ENCODE data around the gene IL10RA. TPM values are rescaled to one million over a fixed set of nuclear protein-coding genes. Genes with fewer than 3 reads are reported as not detected.
"Not testable (repeated sequence)": the region's sequence is repeated elsewhere in the genome, so short reads cannot be mapped to it uniquely, and the experiment has no call there.

Gene IL10RA
- total RNA-seq, 1 donor from 2014 or later: 0.46 TPM

DNA sequence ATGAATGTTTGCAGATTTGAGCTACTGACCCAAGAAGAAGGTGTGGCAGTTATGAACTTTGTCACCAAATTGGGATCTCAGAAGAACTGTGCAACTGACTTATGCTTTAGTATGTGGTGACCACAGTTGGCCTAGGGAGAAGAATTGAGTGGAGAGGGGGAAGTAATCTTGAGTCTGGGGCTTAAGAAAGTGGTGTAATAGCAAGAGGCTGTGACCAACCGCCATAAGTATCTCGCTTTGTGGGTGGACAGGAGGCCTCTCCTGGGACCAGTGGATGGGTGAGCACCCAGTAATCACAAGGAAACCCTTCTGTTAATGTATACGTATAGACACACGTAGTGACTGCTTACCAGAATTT, 12.7 kb upstream of the IL10RA start:
- no peak for DNase-seq (ENCODE audit: low read depth)
- TF ChIP-seq, protein P1, sequence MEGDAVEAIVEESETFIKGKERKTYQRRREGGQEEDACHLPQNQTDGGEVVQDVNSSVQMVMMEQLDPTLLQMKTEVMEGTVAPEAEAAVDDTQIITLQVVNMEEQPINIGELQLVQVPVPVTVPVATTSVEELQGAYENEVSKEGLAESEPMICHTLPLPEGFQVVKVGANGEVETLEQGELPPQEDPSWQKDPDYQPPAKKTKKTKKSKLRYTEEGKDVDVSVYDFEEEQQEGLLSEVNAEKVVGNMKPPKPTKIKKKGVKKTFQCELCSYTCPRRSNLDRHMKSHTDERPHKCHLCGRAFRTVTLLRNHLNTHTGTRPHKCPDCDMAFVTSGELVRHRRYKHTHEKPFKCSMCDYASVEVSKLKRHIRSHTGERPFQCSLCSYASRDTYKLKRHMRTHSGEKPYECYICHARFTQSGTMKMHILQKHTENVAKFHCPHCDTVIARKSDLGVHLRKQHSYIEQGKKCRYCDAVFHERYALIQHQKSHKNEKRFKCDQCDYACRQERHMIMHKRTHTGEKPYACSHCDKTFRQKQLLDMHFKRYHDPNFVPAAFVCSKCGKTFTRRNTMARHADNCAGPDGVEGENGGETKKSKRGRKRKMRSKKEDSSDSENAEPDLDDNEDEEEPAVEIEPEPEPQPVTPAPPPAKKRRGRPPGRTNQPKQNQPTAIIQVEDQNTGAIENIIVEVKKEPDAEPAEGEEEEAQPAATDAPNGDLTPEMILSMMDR (conservative IDR thresholded peaks at IDR 0.05; ENCODE audit: low read depth, low read length): no peak
- H3K4me3 ChIP-seq (ENCODE audit: low read depth, low read length): no peak overlapping the region

DNA sequence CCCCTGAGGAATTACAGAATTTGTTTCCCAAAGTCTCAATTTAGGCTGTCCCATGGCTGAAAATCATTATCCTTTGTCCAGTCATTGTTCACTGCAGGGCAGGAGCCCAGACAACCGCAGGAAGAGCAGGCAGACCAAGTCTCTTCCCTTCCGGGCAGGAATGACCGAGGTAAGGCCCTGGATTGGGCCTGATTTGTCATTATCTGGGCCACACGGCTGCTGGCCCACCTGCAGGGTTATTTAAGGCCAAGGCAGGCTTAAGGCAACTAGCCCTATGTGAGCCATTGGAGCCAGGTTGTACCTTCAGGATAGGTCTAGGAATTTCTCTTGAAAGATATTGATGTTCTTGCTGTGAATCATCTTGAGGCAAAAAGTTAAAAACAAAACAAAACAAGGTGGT, 9.7 kb upstream of the IL10RA start:
- H3K4me3 ChIP-seq (ENCODE audit: low read depth, low read length): no peak overlapping the region
- TF ChIP-seq, protein P1 (conservative IDR thresholded peaks at IDR 0.05; ENCODE audit: low read depth, low read length): no peak
- no peak for DNase-seq (ENCODE audit: low read depth)

DNA sequence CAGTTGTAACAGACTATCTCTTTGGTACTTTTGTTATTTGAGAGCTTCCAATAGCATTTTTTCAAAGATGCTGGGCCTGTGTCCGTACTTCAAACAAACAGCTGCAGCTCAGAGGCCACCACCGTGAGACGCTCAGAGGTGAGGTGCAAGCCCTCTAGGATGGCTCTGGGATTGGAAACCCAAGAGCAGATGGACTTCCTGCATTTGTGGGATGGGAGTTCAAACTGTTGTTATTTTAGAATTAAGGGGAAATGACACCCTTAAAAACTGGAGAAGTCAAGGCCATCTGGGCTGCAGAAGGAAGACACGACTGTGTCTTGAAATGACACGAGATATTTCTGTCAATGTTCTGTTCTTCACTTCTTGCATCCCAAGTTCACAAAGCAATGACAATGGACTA, 9.2 kb upstream of the IL10RA start:
- no peak for DNase-seq (ENCODE audit: low read depth)
- TF ChIP-seq, protein P1 (conservative IDR thresholded peaks at IDR 0.05; ENCODE audit: low read depth, low read length): no peak
- no peak overlapping the region for H3K4me3 ChIP-seq (ENCODE audit: low read depth, low read length)

DNA sequence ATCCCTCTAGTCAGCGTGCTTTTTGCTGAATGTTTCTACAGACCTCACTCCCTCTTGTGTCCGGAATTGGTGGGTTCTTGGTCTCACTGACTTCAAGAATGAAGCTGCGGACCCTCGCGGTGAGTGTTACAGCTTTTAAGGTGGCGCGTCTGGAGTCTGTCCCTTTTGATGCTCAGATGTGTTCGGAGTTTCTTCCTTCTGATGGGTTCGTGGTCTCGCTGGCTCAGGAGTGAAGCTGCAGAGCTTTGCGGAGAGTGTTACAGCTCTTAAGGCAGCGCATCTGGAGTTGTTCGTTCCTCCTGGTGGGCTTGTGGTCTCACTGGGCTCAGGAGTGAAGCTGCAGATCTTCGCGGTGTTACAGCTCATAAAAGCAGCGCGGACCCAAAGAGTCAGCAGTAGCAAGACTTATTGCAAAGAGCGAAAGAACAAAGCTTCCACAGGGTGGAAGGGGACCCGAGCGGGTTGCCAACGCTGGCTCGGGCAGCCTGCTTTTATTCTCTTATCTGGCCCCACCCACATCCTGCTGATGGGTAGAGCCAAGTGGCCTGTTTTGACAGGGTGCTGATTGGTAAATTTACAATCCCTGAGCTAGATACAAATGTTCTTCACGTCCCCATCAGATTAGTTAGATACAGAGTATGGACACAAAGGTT, 8.5 kb upstream of the IL10RA start:
- not testable (repeated sequence) for H3K4me3 ChIP-seq (ENCODE audit: low read depth, low read length); DNase-seq (ENCODE audit: low read depth)

DNA sequence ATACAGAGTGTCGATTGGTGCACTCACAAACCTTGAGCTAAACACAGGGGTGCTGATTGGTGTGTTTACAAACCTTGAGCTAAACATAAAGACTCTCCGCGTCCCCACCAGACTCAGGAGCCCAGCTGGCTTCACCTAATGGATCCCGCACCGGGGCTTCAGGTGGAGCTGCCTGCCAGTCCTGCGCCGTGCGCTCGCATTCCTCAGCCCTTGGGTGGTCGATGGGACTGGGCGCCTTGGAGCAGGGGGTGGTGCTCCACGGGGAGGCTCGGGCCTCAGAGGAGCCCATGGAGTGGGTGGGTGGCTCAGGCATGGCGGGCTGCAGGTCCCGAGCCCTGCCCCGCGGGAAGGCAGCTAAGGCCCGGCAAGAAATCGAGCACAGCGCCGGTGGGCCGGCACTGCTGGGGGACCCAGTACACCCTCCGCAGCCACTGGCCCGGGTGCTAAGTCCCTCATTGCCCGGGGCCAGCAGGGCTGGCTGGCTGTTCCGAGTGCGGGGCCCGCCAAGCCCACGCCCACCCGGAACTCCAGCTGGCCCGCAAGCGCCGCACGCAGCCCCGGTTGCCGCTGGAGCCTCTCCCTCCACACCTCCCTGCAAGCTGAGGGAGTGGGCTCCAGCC, 7.8 kb upstream of the IL10RA start:
- H3K4me3 ChIP-seq (ENCODE audit: low read depth, low read length); DNase-seq (ENCODE audit: low read depth): not testable (repeated sequence)

DNA sequence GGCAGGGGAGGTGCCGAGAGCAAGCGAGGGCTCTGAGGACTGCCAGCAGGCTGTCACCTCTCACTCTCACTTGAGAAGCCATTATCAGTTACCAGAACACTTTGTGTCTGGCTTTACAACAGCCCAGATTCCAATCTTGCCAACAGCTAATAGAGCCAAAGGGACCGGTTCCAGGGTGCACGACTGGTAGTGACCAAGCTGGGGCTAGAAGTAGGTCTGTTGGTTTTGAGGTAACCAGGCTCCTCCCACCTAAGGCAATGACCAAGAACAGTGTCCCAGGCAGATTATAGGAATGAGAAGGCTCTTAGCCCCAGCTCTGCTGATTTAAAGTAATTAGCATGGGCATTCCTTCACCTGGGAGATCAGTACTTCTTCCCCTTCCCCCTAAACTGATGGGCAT, 7.2 kb upstream of the IL10RA start:
- no peak overlapping the region for H3K4me3 ChIP-seq (ENCODE audit: low read depth, low read length)
- DNase-seq (ENCODE audit: low read depth): no peak
- TF ChIP-seq, protein P1 (conservative IDR thresholded peaks at IDR 0.05; ENCODE audit: low read depth, low read length): no peak

DNA sequence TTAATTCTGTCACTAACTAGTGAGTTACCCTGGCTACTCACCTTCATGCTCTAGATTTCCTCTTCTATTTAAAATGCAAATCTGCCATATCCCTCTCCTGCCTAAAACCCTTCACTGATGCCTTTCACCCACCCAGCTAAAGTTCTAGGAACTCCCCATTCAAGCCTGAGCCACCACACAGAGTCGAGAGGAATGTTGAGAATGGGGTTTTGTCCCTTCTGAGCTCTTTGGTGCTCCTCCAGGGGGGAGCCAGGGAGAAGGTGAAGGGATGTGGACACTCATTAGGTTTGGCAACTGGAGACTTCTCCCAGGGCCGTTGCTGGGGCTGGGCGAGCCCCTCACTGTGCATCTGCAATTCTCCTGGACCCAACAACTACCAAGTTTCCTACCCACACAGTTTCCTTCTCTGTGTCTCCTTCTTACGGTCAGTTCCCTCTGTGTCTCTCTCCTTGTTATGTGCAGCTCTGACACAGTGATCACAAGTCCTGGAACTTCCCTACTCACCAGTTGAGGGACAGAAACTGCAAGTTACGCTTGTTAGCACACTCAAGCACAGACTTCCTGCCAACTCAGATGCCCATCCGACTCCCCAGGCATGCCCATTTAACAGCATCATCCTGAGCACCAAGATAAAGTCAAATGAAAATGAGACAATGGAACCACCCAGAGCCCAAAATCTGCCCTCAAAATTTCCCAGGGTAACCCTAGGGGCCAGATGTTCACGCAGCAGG, 6.5 kb upstream of the IL10RA start:
- no peak for DNase-seq (ENCODE audit: low read depth)
- TF ChIP-seq, protein P1 (conservative IDR thresholded peaks at IDR 0.05; ENCODE audit: low read depth, low read length): no peak
- no peak overlapping the region for H3K4me3 ChIP-seq (ENCODE audit: low read depth, low read length)

DNA sequence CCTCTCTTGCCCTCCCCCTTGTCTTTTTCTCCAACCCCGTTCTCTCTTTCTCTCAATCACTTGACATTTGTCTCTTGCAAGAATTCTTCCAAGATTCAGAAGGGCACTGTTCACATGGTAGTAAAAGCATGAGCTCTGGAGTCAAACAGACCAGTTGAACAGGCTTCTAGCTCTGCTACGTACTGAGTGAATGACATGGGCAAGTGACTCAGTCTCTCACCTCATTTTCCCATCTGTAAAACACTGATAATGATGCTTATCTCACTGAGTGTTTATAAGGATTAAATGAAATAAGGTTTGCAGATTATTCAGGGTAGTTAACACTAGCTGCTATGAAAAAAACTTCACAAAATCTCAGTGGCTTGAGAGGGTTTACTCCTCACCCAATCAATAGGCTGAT, 5.9 kb upstream of the IL10RA start:
- no peak for DNase-seq (ENCODE audit: low read depth)
- TF ChIP-seq, protein P1 (conservative IDR thresholded peaks at IDR 0.05; ENCODE audit: low read depth, low read length): no peak
- no peak overlapping the region for H3K4me3 ChIP-seq (ENCODE audit: low read depth, low read length)

All from epithelial cell of proximal tubule (primary cell).